Middle frontal gyrus (tissue), 1 donor: Measurements from ENCODE around the gene PPP2CA.
"Not testable (repeated sequence)": the region's sequence is repeated elsewhere in the genome, so short reads cannot be mapped to it uniquely, and the experiment has no call there.

Source experiments
- DNase-seq: peaks from one replicate; pipeline ENCODE4 v3.0.0-alpha.2; 2015; ENCODE audit warnings: low spot score; ENCODE audit errors: extremely low spot score

PPP2CA gene

GRCh38 chr5:134245692-134246091 lies 19.8 kb upstream of the PPP2CA start:
- no peak for DNase-seq

- DNase-seq = peak; percentile 33
Measured at GRCh38 chr5:134245101-134245604, 19.3 kb upstream of the PPP2CA start.

- DNase-seq = no peak
Measured at GRCh38 chr5:134242146-134242545, 16.3 kb upstream of the PPP2CA start.

- peak; percentile 15 for DNase-seq
Measured at GRCh38 chr5:134240421-134240962, 14.6 kb upstream of the PPP2CA start.

- no peak for DNase-seq
Measured at GRCh38 chr5:134236820-134237219, 10.9 kb upstream of the PPP2CA start.

- no peak for DNase-seq
Measured at GRCh38 chr5:134236318-134236717, 10.4 kb upstream of the PPP2CA start.

- no peak for DNase-seq
Measured at GRCh38 chr5:134228624-134229023, 2.8 kb upstream of the PPP2CA start.

GRCh38 chr5:134227776-134228175 lies 1.9 kb upstream of the PPP2CA start:
- DNase-seq = no peak

- DNase-seq = no peak
Measured at GRCh38 chr5:134227259-134227658, 1.4 kb upstream of the PPP2CA start.

GRCh38 chr5:134226441-134227192 lies 744 bp upstream of the PPP2CA start:
- DNase-seq = no peak

- no peak for DNase-seq
Measured at GRCh38 chr5:134224888-134225779, 739 bp downstream of the PPP2CA start.

GRCh38 chr5:134223406-134224248 lies 2.2 kb downstream of the PPP2CA start:
- DNase-seq = no peak

- not testable (repeated sequence) for DNase-seq
Measured at GRCh38 chr5:134221690-134222089, 4.2 kb downstream of the PPP2CA start.

- DNase-seq = no peak
Measured at GRCh38 chr5:134215757-134216156, 10.1 kb downstream of the PPP2CA start.

- DNase-seq = not testable (repeated sequence)
Measured at GRCh38 chr5:134211263-134212031, 14.4 kb downstream of the PPP2CA start.

GRCh38 chr5:134209477-134210245 lies 16.2 kb downstream of the PPP2CA start:
- no peak for DNase-seq

- no peak for DNase-seq
Measured at GRCh38 chr5:134207696-134208095, 18.2 kb downstream of the PPP2CA start.

GRCh38 chr5:134206627-134207160 lies 19.2 kb downstream of the PPP2CA start:
- DNase-seq = no peak

- DNase-seq = no peak
Measured at GRCh38 chr5:134204575-134204974, 21.3 kb downstream of the PPP2CA start.
